Neutrophil (primary cell): ENCODE data around the gene DPYD.

ENCODE experiments used
- H3K27ac ChIP-seq: fragments of 200-600 bp; sonication (generic); 2 replicates; pipeline ENCODE4 v1.5.1; 2016; ENCODE audit warnings: mild to moderate bottlenecking, moderate library complexity
- H3K27me3 ChIP-seq: fragments of 200-600 bp; sonication (generic); 2 replicates; pipeline ENCODE4 v1.6.0; 2016; ENCODE audit warnings: mild to moderate bottlenecking
- H3K36me3 ChIP-seq: fragments of 200-600 bp; sonication (generic); 2 replicates; pipeline ENCODE4 v1.5.1; 2017
- H3K4me1 ChIP-seq, 2 experiments: fragments of 200-600 bp in 1 of 2; sonication (generic) in 1 of 2; 1 replicate in 1 of 2; 2 replicates in 1 of 2; pipeline versions ENCODE4 v1.5.1 to v1.6.1; 2013 to 2016; ENCODE audit warnings: low read depth in 1 of 2, low read length in 1 of 2, mild to moderate bottlenecking in 1 of 2, moderate library complexity in 1 of 2; ENCODE audit not compliant: control insufficient read depth in 1 of 2, insufficient read depth in 1 of 2
- H3K4me3 ChIP-seq, 2 experiments: fragments of 200-600 bp in 1 of 2; sonication (generic) in 1 of 2; 1 replicate in 1 of 2; 2 replicates in 1 of 2; pipeline ENCODE4 v1.5.1; 2013 to 2016; ENCODE audit warnings: low read depth in 1 of 2, low read length in 1 of 2, mild to moderate bottlenecking in 1 of 2, moderate library complexity in 1 of 2
- H3K9me3 ChIP-seq: fragments of 200-600 bp; sonication (generic); 2 replicates; pipeline ENCODE4 v1.5.1; 2016
- TF ChIP-seq, protein P1 (sequence below): fragments of 200-600 bp; sonication (generic); IDR thresholded peaks from 2 replicates; pipeline ENCODE4 v1.5.1; 2016; ENCODE audit warnings: antibody characterized with exemption

DPYD gene

DNA sequence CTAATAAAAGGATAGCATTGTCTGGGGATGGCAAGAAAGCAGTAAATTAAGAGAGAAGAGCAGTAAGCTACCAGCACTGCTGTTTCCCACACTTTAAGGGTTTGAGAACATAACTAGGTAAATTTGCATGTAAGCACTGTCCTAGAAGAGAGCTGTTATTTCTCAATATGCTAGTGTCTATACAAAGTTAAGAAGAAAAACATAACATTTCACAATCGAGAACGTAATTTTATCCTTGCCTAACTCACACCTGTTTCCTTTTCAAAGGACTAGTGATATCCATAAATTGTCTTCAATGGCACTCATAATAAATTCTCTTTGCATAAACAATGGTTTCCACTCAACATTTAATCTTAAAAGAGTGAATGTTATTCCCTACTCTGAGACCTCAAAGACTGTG is 623.2 kb downstream of the DPYD start:
- Histone ChIP-seq H3K36me3 (peaks cover 16% of the 10 kb centered on the region), H3K4me3 (no peak overlapping the region), H3K9me3 (no peaks in the 10 kb centered on the region), H3K27me3 (no peaks in the 10 kb centered on the region), H3K4me1 (peaks cover 5 to 7% of the 10 kb centered on the region in 2 experiments), H3K27ac (no peak overlapping the region)
- TF ChIP-seq, protein P1, sequence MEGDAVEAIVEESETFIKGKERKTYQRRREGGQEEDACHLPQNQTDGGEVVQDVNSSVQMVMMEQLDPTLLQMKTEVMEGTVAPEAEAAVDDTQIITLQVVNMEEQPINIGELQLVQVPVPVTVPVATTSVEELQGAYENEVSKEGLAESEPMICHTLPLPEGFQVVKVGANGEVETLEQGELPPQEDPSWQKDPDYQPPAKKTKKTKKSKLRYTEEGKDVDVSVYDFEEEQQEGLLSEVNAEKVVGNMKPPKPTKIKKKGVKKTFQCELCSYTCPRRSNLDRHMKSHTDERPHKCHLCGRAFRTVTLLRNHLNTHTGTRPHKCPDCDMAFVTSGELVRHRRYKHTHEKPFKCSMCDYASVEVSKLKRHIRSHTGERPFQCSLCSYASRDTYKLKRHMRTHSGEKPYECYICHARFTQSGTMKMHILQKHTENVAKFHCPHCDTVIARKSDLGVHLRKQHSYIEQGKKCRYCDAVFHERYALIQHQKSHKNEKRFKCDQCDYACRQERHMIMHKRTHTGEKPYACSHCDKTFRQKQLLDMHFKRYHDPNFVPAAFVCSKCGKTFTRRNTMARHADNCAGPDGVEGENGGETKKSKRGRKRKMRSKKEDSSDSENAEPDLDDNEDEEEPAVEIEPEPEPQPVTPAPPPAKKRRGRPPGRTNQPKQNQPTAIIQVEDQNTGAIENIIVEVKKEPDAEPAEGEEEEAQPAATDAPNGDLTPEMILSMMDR, result no peak

- no peaks in the 10 kb centered on the region for H3K27me3 ChIP-seq
- no peaks in the 10 kb centered on the region for H3K4me1 ChIP-seq
- H3K36me3 ChIP-seq, result no peaks in the 10 kb centered on the region
- no peak overlapping the region for H3K4me3 ChIP-seq
- TF ChIP-seq, protein P1, result no peak
- H3K9me3 ChIP-seq, result no peaks in the 10 kb centered on the region
- H3K27ac ChIP-seq, result no peak overlapping the region
Observed at GRCh38 chr1:97281962-97282361, 638.9 kb downstream of the DPYD start.

- no peak overlapping the region for H3K27ac ChIP-seq
- no peaks in the 10 kb centered on the region for H3K9me3 ChIP-seq
- no peaks in the 10 kb centered on the region for H3K27me3 ChIP-seq
- H3K4me1 ChIP-seq, result no peaks in the 10 kb centered on the region
- H3K36me3 ChIP-seq, result no peaks in the 10 kb centered on the region
- no peak overlapping the region for H3K4me3 ChIP-seq
- TF ChIP-seq, protein P1, result no peak
Observed at GRCh38 chr1:97277891-97278654, 642.8 kb downstream of the DPYD start.

GRCh38 chr1:97271916-97272788 is 648.7 kb downstream of the DPYD start:
- TF ChIP-seq, protein P1, result no peak
- Histone ChIP-seq H3K27me3 (no peaks in the 10 kb centered on the region), H3K4me3 (no peak overlapping the region), H3K4me1 (no peaks in the 10 kb centered on the region), H3K9me3 (no peaks in the 10 kb centered on the region), H3K27ac (no peak overlapping the region), H3K36me3 (no peaks in the 10 kb centered on the region)

- H3K4me1 ChIP-seq, result no peaks in the 10 kb centered on the region
- TF ChIP-seq, protein P1, result no peak
- H3K36me3 ChIP-seq, result no peaks in the 10 kb centered on the region
- H3K4me3 ChIP-seq, result no peak overlapping the region
- no peaks in the 10 kb centered on the region for H3K27me3 ChIP-seq
- H3K9me3 ChIP-seq, result no peaks in the 10 kb centered on the region
- H3K27ac ChIP-seq, result no peak overlapping the region
Observed at GRCh38 chr1:97270508-97271307, 650.1 kb downstream of the DPYD start.
